COR-L47 (cell line): ENCODE data around the gene ZBTB16.
A peak's percentile ranks its signal among the peaks of the same experiment; 100 is the strongest.
"Not testable (repeated sequence)": the region's sequence is repeated elsewhere in the genome, so short reads cannot be mapped to it uniquely, and the experiment has no call there.

Experiments used
- DNase-seq: peaks from one replicate; lab custom pipeline; 2025; lab: John Stamatoyannopoulos, UW

Gene ZBTB16

DNA sequence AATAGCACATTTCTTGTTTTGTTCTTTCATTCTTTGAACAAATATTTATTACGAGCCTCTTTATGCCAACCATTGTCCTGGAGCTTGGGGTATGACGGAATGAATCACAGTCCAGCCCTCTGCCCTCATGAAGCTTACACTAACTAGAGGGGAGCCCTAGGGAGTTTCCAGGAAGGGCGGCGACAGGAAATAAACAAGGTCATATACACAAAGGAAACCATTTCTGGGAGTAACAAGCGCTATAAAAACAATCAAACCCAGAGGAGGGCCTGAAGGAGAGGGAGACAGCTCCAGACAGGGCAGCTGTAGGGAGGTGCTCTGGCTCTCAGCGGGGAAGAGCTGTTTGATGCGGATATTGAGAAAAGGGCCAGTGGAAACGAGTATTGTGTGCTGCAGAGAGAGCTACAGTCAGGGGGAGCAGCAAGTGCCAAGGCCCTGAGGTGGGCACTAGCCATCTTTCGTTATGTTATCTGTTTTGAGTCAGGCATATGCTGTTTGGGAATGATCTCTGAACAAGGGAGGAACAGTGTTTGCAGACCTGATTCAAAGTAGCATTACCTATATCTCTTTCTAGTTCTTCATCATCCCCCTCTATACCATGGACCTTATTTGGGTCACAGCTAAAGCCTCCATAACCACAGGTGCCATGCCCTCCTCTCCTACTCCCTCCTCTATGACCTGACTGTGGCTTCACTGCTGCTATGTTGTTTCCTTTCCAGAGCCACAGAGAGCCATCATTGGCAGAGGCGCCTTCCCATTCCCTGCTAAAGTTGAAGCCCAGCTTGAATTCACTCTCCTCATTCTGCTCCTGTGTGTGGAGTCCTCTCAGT lies 15.3 kb upstream of the ZBTB16 start:
- DNase-seq: no peak

DNA sequence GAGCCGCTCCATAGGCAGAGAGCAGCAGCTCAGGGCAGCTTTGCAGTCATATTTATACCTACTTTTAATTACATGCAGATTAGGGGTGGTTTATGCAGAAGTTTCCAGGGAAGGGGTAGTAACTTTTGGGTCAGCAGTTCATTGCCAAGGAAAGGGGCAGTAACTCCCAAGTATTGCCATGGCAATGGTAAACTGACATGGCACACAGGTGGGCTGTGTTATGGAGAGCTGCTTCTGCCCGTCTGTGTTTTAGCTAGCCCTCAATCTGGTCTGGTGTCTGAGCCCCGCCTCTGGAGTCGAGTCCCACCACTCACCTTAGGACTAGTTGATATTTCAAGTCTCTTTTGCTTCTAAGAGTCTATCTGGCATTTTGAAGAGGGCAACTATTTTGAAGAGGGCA lies 12.2 kb upstream of the ZBTB16 start:
- no peak for DNase-seq

DNA sequence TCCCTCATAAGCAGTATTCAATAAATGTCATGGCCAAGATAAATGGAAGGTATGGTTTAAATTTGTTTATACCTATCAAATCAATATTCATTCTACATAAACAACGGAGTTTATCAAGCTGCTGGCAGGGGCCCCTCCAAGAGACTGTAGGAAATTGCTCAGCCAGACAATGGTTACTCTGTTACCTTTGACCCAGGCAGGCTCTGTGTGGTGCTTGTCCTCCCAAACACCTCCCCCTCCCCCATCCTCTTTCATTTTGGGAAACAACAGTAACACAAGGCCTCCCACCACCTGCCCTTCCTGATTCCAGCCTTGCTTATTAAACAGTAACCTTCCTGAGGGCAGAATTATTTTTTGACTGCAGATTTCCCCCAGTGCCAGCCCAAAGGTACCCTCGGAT lies 10.5 kb upstream of the ZBTB16 start:
- no peak for DNase-seq

DNA sequence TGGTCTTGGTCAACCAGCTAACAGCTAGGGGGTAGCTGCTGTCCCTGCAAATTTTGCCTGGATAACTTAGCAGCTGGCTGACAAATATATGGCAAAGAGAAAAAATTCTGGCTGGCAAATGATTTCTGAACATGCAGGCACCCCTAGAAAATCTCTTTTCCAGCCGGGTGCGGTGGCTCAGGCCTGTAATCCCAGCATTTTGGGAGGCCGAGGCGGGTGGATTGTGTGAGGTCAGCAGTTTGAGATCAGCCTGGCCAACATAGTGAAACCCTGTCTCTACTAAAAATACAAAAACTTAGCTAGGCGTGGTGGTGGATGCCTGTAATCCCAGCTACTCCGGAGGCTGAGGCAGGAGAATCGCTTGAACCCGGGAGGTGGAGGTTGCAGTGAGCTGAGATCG lies 9.7 kb upstream of the ZBTB16 start:
- DNase-seq: not testable (repeated sequence)

DNA sequence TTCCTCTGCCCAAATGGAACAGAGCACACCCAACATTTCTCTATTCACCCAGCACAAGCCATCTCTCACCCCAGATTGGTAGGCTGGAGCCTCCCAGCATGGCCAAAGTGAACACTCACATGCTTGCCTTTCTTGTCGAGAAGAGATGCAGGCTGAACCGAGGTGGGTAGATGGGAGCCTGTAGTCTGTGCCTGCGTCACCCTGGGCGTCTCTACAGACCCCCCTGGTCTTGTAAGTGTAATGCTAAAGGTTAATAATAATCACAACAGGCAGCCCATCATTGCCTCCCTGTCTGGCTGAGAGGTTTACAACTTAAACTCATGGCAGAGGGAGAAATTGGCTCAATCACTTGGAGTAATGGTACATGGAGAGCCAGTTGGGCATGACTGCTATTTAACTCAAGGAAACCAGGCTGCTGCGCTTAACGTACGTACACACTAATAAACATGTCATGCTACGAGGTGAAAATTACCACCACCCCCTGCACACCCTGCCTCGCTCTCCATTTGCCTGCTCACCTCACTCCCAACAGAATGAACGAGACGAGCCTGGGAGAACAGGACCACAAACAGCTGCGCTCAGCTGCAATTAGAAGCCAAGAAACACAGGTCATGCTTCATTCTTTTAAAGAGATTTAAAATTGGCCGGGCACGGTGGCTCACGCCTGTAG lies 9.1 kb upstream of the ZBTB16 start:
- no peak for DNase-seq

DNA sequence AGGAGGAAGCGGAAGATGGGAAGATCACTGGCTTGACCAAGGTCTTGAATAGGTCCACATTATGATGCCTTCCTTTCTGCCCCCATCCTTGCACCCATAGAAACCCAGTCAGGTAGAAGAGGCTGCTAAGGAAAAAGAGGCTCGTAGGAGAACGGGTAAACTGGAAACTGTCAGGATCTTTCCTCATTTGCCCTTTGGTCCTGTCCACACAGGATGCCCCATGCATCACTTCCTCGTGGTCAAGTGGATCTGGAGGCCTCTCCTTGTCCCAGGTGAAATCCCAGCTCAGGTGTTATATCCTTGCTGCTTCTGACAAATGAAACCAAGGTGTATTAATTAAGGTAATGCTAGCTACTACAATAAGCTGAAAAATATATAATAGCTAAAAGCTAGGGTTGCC lies 8.0 kb upstream of the ZBTB16 start:
- DNase-seq: no peak

DNA sequence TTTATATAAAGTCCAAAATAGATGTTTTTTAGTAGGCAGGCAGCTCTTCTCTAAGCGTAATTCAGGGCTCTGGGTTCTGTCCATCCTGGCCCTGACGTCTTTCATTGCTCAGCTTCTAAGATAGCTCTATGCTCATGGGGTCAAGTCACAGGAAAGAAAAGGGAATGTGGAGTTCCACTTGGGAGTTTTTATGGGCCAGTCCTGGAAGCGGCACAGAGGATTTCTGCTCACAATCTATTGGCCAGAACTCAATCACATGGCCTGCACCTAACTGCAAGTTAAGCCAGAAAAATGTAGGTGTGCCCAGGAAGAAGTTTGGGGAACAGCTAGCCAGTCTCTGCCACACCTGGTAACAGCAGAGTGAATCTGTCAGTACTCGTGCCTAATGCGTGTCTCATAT lies 7.4 kb upstream of the ZBTB16 start:
- DNase-seq: no peak

DNA sequence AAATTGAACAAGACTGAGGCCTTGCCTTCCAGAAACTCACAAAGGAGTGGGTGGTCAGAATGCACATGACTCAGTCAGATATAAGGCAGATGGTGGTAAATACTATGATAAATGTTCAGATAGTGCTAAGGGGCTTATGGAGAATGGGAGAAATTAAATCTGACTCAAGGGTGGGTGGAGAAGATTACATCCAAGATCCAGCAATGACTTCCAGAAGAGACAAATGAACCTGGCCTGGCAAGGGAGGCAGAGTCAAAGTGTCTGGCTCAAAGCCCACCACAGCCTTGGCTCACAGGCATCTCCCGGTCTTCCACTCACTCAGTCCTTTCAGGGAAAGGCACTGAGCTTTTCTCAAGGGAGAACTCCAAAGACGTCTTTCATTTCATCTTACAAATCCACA lies 6.1 kb upstream of the ZBTB16 start:
- DNase-seq: no peak

DNA sequence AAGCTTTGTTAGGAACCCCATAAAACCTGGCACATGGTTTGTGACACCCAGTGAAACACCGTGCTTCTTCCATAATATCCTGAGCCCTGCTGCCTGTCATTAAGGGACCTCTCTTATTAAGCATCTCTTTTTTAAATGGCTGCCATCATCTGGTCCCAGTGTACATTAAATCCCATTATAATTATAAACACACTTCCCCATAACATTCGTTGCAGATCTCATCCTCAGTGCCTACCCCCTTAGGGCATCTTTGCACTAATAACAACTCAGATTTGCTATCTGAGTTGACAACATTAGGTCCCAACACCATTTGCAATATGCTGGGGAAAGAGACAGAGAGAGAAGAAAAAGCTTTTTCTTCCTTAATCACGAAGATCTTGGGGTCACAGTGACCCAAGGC lies 4.7 kb upstream of the ZBTB16 start:
- no peak for DNase-seq

DNA sequence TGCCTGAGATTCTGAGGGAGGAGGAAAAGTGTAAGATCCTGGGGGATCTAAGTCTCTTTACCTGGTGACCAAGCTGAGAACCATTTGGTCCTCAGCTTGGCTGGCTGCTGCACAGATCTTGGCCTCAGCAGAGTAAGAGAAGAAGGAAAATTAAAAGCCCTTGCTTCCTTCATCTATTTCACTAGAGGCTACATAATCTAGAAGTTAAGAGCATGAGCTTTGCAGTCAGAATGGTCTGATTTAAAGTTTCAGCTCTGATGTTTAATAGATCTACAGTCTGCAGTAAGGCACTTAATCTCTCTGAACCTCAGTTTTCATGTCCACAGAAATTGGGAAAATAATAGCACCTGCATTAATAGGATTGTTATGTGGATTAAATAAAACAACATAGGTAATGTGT lies 3.1 kb upstream of the ZBTB16 start:
- DNase-seq: no peak

DNA sequence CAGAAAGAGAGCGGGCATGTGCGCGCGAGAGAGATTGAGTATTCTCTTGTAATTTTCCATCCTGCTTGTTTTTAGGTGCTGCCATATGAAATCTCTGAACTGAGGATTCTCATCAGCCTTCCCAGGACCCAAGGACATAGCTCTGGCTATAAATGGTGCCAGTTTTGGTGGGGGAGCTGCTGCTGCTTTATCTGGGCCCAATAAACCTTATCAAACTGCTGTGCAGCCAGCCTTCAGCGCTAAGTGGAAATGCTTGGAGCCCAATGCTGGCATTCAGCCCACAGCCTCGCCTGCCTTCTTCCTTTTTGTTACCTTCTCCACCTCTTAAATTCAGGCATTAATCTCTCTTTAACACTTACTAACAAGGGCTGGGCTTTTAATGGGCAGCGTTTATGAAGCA lies 2.4 kb upstream of the ZBTB16 start:
- DNase-seq: no peak

DNA sequence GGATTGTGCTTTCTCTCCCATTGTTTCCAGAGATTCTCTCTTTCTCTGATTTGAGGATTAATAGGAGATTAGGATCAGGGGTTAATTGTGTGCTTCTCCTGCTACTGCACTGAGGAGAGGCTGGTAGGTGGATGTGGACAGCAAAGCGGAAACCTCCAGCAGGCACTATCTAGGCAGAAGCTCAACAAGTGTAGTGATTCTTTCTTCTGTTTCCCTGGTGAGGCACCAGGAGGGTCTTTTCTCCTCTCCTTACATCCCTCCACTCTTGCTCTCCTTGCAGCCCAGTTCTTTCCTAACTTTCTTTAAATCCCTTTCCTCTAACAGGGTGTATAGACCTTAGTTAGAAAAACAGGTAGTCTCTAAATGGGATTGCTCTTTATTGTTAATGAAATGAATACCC lies 1.9 kb upstream of the ZBTB16 start:
- no peak for DNase-seq

DNA sequence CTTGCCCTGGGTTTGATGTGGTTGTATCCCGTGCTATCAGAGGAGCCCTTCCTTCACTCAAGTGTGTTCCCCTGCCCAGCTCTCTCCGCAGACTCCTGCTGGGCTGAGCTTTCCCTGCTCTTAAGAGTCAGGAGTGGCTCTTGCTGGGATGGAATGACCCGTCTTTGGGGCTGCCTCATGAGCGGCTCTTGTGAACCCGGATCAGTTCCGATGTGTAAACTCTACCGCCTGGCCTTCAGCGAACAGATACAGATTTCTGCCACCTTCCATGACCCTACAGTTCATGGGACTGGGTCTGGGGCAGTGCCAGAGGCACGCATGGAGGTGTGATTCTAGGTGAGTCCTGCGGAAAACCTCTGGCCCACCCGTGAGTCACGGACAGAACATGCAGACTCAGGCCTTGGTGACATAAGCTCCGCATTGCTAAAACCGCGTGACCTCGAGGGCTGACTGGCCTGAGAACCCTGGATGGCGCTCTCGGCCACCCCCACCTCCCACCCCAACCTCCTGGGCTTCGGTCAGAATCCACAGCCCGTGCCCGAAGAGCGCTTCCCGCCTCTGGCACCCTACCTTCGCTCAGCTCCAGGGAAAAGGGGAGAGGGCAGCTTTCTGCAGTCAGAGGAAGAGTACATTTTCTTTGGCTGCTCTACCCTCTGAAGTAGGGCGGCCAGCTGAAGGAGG lies 1.3 kb upstream of the ZBTB16 start:
- no peak for DNase-seq

DNA sequence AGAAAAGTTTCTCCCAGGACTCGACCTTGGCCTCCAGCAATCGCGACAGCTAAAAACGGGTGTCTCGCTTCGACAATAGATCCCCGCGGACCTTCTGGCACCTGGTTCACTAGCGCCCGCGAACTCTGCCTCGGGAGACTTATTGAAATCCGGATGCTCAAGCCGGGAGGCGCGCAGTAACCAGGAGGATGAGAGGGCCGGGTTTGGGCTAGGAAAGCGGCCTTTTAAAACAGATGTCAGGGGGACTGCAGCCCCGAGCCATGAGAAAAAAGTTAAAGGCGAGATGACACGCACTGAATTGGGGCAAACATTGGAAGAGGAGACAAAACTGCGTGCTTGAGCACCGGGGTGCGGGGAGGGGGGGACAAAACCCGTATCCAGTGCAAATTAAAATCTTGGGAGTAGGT lies 637 bp upstream of the ZBTB16 start:
- no peak for DNase-seq

DNA sequence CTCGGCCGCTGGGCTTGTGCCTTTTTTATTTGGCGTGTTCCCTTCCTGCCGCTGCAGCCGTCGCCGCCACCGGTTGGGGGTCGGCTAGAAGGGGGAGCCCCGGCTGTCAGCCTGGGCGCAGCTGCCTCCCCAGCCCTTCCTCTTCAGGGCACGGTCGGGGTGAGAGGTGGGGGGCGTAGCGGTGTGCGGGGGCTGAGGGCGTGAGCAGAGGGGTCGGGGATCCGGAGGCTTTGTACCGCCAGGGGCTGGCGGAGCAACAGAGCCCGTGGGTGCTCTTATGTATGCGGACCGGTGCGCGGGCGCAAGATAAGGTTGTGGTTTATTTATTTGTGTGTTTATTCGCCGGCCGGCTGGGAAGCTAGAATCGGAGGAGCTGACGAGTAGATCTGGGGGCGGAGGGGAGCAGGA lies 477 bp downstream of the ZBTB16 start:
- DNase-seq: peak; percentile 37

DNA sequence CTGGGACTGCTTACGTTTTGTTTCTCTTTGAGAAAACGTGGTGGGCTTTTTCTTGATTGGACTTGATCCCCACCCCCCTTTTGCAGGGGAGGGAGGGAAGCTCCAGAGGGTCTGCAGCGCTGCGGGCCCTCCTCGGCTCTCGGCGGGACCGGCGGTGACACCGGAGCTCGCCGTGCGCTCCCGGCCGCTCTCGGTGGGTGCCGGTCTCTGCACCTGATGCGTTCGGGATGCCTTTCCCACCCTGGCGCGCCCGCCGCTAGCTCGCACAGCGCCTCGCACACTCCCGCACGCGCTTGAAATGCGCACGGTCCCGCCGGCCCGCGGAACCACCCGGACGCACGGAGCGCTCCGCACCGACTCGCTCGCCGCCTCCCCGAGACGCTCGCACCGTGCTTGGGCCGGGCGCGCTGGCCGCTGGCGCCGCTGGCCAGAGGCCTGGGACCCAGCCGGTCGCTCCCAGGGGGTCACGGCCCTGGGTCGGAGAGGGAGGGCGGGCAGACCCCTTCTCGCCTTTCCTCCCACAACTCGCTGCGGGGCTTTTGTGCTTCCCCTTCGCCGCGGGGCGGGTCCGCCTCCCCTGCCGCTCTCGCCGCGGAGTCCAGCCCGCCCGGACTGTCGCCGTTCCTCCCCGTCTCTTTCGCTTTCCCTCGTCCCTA lies 1.0 kb downstream of the ZBTB16 start:
- DNase-seq: no peak

DNA sequence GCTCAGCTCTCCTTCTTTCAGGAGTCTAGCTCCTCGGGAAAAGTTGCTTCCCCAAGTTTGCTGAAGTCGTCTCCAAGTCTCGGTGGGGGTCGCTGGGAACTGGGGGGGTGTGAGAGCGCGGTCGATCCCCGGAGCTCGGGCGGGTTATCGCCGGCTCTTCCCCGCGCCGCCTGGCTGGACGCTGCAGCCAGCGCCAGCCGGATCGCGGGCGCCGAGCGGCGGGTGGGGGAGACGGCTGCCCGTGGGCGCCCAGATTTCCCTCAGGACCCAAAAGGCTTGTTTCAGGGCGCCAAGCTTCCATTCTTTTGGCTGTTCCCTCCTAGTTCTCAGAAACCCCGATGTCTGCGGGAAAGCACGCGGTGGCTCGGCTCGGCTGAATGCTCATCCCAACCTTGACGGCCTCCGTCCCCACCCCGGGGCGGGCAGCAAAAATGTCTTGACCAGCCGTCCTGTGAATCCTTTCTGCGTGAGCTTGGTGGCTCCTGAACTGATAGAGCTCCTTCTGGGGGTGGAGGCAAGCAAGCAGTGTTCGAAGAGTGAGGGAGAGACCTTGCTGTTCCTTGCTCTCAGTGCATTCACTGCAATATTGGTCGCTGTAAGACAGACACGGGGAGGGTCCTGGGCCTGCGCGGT lies 1.7 kb downstream of the ZBTB16 start:
- no peak for DNase-seq

DNA sequence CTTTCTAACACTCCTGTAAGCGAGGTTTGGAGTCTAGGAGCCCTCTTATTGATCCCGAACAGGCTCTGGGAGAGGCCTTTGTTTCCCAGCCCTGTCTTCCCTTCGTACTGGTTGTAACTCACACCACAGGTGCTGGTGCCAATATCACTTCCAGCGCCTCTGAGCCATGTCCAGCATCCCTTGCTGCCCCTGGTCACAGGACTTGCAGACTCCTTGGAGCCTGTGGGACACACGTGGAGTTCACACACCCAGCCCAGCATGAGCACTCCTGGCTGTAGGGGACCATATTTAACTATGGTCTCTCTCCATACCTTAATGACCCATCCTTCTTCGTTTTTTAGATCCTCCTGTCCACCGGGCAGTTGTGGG lies 2.2 kb downstream of the ZBTB16 start:
- DNase-seq: no peak

DNA sequence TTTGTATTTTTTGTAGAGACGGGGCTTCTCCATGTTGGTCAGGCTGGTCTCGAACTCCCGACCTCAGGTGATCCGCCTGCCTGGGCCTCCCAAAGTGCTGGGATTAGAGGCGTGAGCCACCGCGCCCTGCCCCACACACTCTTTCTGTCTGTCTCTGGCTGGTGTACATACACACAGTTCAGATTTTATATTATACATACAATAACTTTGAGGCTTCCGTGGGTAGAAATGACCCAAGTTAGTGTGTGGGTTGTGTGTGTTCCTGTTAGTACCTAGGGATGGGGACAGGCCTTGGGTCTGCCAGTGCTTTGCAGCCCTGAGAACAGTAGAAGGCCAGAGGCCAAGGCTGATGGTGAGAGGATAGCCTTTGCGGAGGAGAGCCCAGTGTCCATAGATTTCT lies 2.8 kb downstream of the ZBTB16 start:
- DNase-seq: no peak

DNA sequence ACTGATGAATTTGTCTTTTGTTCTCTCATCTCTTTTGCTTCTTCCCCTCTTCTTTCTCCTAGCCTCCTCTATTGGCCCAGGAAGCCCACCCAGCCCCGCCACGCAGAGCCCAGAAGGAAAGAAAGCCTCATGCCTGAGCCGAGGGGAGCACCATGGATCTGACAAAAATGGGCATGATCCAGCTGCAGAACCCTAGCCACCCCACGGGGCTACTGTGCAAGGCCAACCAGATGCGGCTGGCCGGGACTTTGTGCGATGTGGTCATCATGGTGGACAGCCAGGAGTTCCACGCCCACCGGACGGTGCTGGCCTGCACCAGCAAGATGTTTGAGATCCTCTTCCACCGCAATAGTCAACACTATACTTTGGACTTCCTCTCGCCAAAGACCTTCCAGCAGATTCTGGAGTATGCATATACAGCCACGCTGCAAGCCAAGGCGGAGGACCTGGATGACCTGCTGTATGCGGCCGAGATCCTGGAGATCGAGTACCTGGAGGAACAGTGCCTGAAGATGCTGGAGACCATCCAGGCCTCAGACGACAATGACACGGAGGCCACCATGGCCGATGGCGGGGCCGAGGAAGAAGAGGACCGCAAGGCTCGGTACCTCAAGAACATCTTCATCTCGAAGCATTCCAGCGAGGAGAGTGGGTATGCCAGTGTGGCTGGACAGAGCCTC lies 3.8 kb downstream of the ZBTB16 start:
- no peak for DNase-seq

DNA sequence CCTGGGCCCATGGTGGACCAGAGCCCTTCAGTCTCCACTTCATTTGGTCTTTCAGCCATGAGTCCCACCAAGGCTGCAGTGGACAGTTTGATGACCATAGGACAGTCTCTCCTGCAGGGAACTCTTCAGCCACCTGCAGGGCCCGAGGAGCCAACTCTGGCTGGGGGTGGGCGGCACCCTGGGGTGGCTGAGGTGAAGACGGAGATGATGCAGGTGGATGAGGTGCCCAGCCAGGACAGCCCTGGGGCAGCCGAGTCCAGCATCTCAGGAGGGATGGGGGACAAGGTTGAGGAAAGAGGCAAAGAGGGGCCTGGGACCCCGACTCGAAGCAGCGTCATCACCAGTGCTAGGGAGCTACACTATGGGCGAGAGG lies 4.3 kb downstream of the ZBTB16 start:
- no peak for DNase-seq

DNA sequence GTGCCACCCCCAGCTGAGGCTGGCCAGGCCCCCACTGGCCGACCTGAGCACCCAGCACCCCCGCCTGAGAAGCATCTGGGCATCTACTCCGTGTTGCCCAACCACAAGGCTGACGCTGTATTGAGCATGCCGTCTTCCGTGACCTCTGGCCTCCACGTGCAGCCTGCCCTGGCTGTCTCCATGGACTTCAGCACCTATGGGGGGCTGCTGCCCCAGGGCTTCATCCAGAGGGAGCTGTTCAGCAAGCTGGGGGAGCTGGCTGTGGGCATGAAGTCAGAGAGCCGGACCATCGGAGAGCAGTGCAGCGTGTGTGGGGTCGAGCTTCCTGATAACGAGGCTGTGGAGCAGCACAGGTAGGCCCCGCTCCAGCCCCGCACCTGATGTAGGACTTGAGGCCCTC lies 4.7 kb downstream of the ZBTB16 start:
- DNase-seq: no peak
